H1 (cell line): ENCODE data around the gene PRKRIP1. TPM values are rescaled to one million over a fixed set of nuclear protein-coding genes. Genes with fewer than 3 reads are reported as not detected.

Experiments used
- KDM1A ChIP-seq: fragments of 200-600, 300-600 bp; sonication (generic); IDR thresholded peaks from 2 replicates; pipeline ENCODE4 v1.7.1; 2016; ENCODE audit warnings: mild to moderate bottlenecking, low read length, borderline replicate concordance
- KDM5A ChIP-seq: fragments of 200-600 bp; IDR thresholded peaks from 2 replicates; pipeline ENCODE4 v1.7.1; 2012; ENCODE audit warnings: mild to moderate bottlenecking, low read length, inconsistent platforms, mixed read lengths
- POLR2A ChIP-seq, 2 experiments: IDR thresholded peaks; 1 replicate in 1 of 2; 2 replicates in 1 of 2; pipeline ENCODE4 v1.6.1; 2011; ENCODE audit warnings: low read depth in 2 of 2, low read length in 2 of 2, mild to moderate bottlenecking in 2 of 2; ENCODE audit errors: control extremely low read depth in 1 of 2
- RXRA ChIP-seq: IDR thresholded peaks from 2 replicates; pipeline ENCODE4 v1.6.1; 2011; ENCODE audit warnings: low read depth, mild to moderate bottlenecking, low read length, moderate library complexity; ENCODE audit not compliant: insufficient read depth
- SAP30 ChIP-seq: fragments of 300-600 bp; sonication (generic); IDR thresholded peaks from 2 replicates; pipeline ENCODE4 v1.7.1; 2012; ENCODE audit warnings: low read length, moderate library complexity, mild to moderate bottlenecking, inconsistent platforms; ENCODE audit not compliant: insufficient read depth, insufficient replicate concordance
- SP4 ChIP-seq: IDR thresholded peaks from 2 replicates; pipeline ENCODE4 v1.6.1; 2012; ENCODE audit warnings: low read length, inconsistent platforms
- SUZ12 ChIP-seq: fragments of 200-600 bp; sonication (generic); IDR thresholded peaks from 2 replicates; pipeline ENCODE4 v1.6.1; 2012; ENCODE audit warnings: mild to moderate bottlenecking, inconsistent platforms, low read length, moderate library complexity, mixed read lengths
- TAF7 ChIP-seq: optimal IDR thresholded peaks from 2 replicates; pipeline ENCODE3; 2011; ENCODE audit warnings: low read depth, mild to moderate bottlenecking, inconsistent platforms, low read length, moderate library complexity, borderline replicate concordance
- TBP ChIP-seq: IDR thresholded peaks from 2 replicates; pipeline ENCODE4 v1.6.1; 2011; ENCODE audit warnings: low read depth, low read length, improper control_type of control experiment
- polyA plus RNA-seq, 7 experiments: library from polyadenylated mRNA; depleted of rRNA in 3 of 7; stranded (reverse) in 5 of 7; unstranded in 2 of 7; fragments of >200 nt in 5 of 7; fragments of 200-250 nt in 2 of 7; gene quantifications; 1 replicate in 5 of 7; 2 replicates in 1 of 7; 4 replicates in 1 of 7; pipeline versions ENCODE4 v1.2.1 to v1.2.3, GENCODE V29; 2011 to 2013; ENCODE audit warnings: missing spikeins in 2 of 7, mixed read lengths in 2 of 7
- total RNA-seq: library from RNA; stranded (reverse); fragmentation: NEBNext Ultra II Directional; extraction: Animal tissue kit (Norgen Biotek cat#: 25700); gene quantifications from 2 replicates; pipeline ENCODE4 v1.2.1, GENCODE V29; 2021

PRKRIP1 gene
- total and polyA plus RNA-seq, 2 of the 8 experiments (the other 6 are each of a cell fraction or from before 2014, with no cell fraction given): 11.1 to 22.0 TPM

DNA sequence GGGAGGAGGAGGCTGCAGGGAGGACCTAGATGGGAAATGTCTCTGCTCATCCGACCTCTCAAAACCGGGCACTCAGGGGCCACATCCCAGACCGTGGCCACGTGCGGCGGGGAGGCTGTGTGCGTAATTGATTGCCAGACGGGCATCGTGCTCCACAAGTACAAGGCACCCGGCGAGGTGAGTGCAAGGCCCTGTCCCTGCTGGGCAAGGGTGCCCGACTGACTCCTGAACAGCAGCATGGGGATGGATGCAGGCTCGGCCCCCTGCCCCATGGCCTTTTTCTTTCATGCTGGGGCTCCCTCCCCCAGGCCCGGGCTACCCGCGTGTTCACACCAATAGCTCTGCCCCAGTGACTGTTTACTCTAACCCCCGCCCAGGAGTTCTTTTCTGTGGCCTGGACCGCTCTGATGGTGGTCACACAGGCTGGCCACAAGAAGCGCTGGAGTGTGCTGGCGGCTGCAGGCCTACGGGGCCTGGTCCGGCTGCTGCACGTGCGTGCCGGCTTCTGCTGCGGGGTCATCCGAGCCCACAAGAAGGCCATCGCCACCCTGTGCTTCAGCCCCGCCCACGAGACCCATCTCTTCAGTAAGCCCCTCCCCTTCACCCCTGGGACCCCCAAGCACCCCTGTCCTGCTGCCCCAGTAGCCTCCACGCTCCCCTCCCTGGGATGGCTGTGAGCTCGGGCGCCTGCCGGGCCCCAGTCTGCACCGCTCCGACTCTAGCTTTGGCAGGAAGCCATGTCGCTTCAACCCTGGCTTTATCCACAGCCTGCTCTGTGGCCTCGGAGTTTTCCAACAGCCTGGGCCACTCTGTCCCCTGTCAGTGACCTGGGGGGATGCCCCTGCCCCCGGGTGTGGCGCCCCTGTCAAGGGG is 72.6 kb downstream of the PRKRIP1 start (continued):
- no peak for TF ChIP-seq KDM5A
- TF ChIP-seq SUZ12: no peak
- TF ChIP-seq KDM1A: no peak
- TF ChIP-seq TBP: no peak
- TF ChIP-seq SP4: no peak
- TF ChIP-seq SAP30: no peak
- no peak for TF ChIP-seq POLR2A (IDR thresholded peaks at IDR 0.05; ENCODE audit: control extremely low read depth in 1 of 2, low read depth in 2 of 2, low read length in 2 of 2)
- no peak for TF ChIP-seq TAF7
- TF ChIP-seq RXRA: no peak
